GM19193 (cell line): ENCODE measurements around the gene CENPF.

Experiments
- POLR2A ChIP-seq: IDR thresholded peaks from 4 replicates; pipeline ENCODE4 v1.6.1; 2011; ENCODE audit not compliant: insufficient read depth, insufficient read length; ENCODE audit errors: extremely low read depth

The CENPF gene

GRCh38 chr1:214579183-214579582, 23.8 kb upstream of the CENPF start:
- TF ChIP-seq POLR2A: no peak

- TF ChIP-seq POLR2A: no peak
These were observed 21.2 kb upstream of the CENPF start for GRCh38 chr1:214581785-214582184.

- TF ChIP-seq POLR2A: no peak
These were observed 20.6 kb upstream of the CENPF start for GRCh38 chr1:214582289-214582891.

GRCh38 chr1:214583113-214583512, 19.9 kb upstream of the CENPF start:
- no peak for TF ChIP-seq POLR2A

GRCh38 chr1:214583824-214584554, 19.0 kb upstream of the CENPF start:
- TF ChIP-seq POLR2A: no peak

DNA sequence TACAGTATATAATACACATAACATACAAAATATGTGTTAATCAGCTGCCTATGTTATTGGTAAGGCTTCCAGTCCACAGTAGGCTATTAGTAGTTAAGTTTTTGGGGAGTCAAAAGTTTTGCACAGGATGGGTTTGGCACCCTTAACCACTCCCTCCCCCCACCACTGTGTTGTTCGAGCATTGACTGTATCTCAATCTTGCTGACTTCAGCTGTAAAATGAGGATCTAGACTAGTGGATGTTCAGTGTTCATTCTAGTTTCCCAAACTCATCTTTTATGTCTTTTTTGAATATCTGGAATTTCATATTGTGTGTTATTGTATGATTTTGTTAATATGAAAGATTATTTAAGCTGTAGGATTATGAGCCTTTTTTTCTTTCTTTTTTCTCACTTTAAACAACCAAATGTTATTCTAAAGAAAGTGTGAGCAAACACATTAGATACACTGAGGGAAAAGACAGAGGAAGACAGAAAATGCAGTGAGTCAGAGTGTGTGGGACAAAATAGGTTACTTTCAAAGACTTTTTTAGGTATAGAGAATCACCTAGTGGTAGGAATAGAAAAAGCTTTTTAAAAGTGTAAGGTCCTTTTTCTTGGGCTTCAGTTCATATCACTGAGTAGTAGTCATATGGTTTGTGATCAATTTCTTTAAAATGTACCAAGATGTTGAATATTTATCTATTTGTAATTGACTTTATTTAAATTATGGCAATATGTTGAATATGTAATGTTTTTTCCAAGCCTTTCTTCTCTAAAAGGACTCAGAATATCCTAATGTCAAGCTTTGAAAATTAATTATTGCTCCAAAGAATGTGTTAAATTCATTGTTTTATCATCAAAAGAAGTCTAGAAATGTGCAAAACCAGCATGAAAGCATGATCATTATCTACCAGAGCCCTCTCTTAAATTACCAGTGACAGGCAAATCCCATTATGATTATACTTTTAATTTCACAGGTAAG, 17.9 kb upstream of the CENPF start:
- no peak for TF ChIP-seq POLR2A

GRCh38 chr1:214586621-214587020, 16.4 kb upstream of the CENPF start:
- no peak for TF ChIP-seq POLR2A

DNA sequence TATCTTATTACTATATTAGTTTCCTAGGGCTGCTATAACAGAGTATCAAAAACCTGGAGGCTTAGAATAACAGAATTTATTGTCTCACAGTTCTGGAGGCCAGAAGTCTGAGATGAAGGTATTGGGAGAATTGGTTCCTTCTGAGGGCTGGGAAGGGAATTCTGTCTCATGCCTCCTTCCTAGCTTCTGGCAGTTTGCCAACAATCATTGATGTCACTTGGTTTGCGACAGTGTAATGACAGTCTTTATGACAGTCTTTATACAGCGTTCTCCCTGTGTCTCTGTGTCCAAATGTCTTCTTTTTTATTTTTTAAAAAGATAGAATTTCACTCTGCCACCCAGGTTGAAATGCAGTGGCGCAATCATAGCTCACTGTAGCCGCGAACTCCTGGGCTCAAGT, 15.8 kb upstream of the CENPF start:
- no peak for TF ChIP-seq POLR2A

DNA sequence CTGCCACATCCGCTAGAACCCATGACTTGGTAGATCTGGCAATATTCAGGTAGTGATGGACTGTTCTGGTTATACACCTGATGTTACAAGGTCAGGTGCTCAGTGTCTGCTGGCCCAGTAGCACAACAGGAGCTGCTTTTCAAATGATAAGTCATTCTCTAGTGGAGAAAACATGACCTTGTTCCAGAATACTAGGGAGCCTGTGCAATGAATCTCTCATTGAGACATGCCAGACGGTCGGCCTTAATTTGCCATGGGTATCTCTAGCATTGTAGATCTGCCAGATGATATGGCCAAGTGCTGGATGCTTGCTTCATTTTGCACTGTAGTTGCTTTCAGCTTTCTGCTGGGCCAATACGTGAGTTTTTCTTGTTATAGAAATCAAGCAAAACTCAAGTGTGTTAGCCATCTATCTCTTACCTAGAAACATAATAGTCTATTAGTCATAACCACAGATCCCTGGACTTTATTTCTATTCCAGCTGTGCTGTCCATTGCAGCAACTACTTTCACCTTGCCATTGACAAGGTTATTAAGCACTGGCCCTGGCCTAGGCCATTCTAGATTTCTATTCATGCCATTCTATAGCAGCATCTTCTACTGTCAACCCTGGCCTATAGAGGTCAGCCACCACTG, 13.9 kb upstream of the CENPF start:
- no peak for TF ChIP-seq POLR2A

DNA sequence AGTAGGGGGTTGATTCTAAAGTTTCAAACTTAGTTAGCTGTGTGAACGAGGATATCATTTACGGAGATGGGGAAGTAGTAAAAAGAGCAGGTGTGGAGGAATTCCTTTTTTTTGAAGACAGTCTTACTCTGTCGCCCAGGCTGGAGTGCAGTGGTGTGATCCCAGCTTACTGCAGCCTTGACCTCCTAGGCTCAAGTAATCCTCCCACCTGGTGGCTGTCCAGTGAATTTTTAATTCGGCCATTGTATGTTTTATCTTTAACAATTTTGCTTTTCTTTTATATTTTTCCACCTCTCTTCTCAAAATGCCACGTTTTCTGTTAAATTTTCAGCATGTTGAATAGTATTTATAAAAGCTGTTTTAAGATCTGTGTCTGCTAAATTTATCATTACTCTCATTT, 12.3 kb upstream of the CENPF start:
- TF ChIP-seq POLR2A: no peak

DNA sequence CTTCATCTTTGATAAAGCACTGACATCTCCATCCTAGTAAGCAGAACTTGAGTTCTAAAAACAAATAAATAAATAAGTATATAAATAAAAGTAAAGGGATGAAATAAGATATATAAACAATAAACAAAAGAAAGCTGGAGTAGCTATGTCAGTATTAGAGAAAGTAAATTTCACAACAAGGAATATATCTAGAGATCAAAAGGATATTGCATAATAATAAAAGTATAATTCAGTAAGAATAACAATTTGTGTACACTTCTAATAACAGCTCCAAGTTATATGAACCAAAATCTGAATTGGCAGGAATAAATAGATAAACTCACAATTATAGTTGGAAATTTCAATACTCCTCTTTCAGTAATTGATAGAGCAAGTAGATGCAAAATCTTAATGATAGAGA, 9.8 kb upstream of the CENPF start:
- no peak for TF ChIP-seq POLR2A

DNA sequence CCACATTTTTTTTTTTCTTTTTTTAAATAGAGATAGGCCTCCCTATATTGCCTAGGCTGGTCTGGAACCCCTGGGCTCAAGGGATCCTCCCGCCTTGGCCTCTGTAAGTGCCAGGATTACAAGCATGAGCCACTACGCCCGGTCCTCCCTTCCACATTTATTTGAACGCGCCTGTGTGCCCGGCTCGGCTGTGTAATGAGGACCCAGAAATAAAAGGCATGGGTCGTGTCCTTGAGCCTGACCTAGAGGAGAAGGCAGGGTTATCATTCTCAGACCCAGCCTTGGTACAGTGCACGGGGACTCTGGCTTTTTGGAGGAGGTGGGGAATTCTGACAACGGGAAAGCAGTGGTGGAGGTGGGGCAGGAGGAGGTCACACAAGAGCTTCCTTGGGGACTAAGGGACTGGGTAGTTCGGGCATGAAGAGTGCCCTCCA, 841 bp downstream of the CENPF start:
- no peak for TF ChIP-seq POLR2A

GRCh38 chr1:214604523-214604922, 1.5 kb downstream of the CENPF start:
- TF ChIP-seq POLR2A: no peak

- TF ChIP-seq POLR2A: no peak
These were observed 6.7 kb downstream of the CENPF start for GRCh38 chr1:214609692-214610091.

GRCh38 chr1:214615109-214615508, 12.1 kb downstream of the CENPF start:
- no peak for TF ChIP-seq POLR2A

DNA sequence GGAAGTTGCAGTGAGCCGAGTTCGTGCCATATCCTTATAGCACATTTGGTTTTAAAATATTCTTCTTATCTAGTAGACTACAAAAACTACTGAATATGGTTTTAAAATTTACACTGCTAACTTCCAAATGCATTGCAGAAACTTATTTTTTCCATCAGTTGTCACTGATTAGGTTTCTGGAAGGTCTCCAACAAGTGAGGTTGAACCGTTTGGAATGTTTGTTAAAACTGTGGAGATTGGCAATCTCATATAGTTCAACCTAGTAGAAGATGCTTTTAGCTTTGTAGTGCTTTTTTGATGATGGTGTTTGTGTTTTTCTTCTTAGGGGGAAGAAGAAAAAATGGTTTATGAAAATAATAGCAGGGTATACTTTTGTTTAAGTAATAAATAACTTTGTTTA, 12.9 kb downstream of the CENPF start:
- TF ChIP-seq POLR2A: no peak

DNA sequence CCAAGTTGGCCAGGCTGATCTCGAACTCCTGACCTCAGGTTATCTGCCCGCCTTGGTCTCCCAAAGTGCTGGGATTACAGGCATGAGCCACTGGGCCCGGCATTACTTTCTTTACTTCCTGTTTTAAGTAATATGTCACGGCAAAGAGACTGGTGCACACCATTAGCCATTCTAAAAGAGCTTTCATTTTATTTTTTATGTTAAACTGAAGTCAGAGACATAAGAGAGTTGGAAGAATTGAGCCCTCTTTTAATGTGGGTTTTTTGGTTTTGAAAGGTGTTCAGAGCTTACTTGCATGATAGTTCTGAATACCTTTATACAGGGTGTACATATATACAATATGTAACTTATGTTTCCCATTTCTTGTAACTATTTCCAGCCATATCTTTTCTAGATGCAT, 14.3 kb downstream of the CENPF start:
- no peak for TF ChIP-seq POLR2A
